Fibroblast of skin of left quadriceps (primary cell): Measurements from ENCODE around the gene PPFIA1.
"Not testable (repeated sequence)": the region's sequence is repeated elsewhere in the genome, so short reads cannot be mapped to it uniquely, and the experiment has no call there.

ENCODE experiments used
- DNase-seq, 2 experiments: peaks; one replicate each; pipeline ENCODE4 v3.0.0-alpha.2; 2013; ENCODE audit warnings: low read depth in 2 of 2

The PPFIA1 gene

GRCh38 chr11:70251659-70252321 lies 18.7 kb upstream of the PPFIA1 start:
- no peak for DNase-seq

- DNase-seq = no peak
Observed at GRCh38 chr11:70252844-70253243, 17.6 kb upstream of the PPFIA1 start.

- DNase-seq = no peak
Observed at GRCh38 chr11:70255477-70256116, 14.9 kb upstream of the PPFIA1 start.

- DNase-seq = not testable (repeated sequence)
Observed at GRCh38 chr11:70259077-70259476, 11.4 kb upstream of the PPFIA1 start.

GRCh38 chr11:70262951-70263350 lies 7.5 kb upstream of the PPFIA1 start:
- no peak for DNase-seq

GRCh38 chr11:70263363-70263762 lies 7.1 kb upstream of the PPFIA1 start:
- no peak for DNase-seq

GRCh38 chr11:70265341-70265740 lies 5.1 kb upstream of the PPFIA1 start:
- no peak for DNase-seq

GRCh38 chr11:70267405-70267950 lies 3.0 kb upstream of the PPFIA1 start:
- DNase-seq = no peak

GRCh38 chr11:70268526-70268925 lies 2.0 kb upstream of the PPFIA1 start:
- no peak for DNase-seq

GRCh38 chr11:70270877-70271648 lies 573 bp downstream of the PPFIA1 start:
- DNase-seq = peak; percentile 9 to 12

GRCh38 chr11:70271649-70271953 lies 1.1 kb downstream of the PPFIA1 start:
- DNase-seq = no peak

GRCh38 chr11:70272009-70272408 lies 1.5 kb downstream of the PPFIA1 start:
- DNase-seq = no peak

GRCh38 chr11:70278994-70279393 lies 8.5 kb downstream of the PPFIA1 start:
- DNase-seq = no peak

- DNase-seq = no peak
Observed at GRCh38 chr11:70281156-70281609, 10.7 kb downstream of the PPFIA1 start.

- no peak for DNase-seq
Observed at GRCh38 chr11:70282012-70282411, 11.5 kb downstream of the PPFIA1 start.

- no peak for DNase-seq
Observed at GRCh38 chr11:70288721-70289120, 18.2 kb downstream of the PPFIA1 start.

GRCh38 chr11:70289582-70289981 lies 19.1 kb downstream of the PPFIA1 start:
- DNase-seq = no peak

- no peak for DNase-seq
Observed at GRCh38 chr11:70290361-70291065, 20.0 kb downstream of the PPFIA1 start.

- no peak for DNase-seq
Observed at GRCh38 chr11:70292166-70292565, 21.7 kb downstream of the PPFIA1 start.

- DNase-seq = no peak
Observed at GRCh38 chr11:70292863-70293262, 22.4 kb downstream of the PPFIA1 start.

- not testable (repeated sequence) for DNase-seq
Observed at GRCh38 chr11:70295166-70295565, 24.7 kb downstream of the PPFIA1 start.

- DNase-seq = no peak
Observed at GRCh38 chr11:70296681-70297080, 26.2 kb downstream of the PPFIA1 start.
